Fibroblast of the aortic adventitia (primary cell): ENCODE data around the gene ZDHHC11. TPM values are rescaled to one million over a fixed set of nuclear protein-coding genes. Genes with fewer than 3 reads are reported as not detected.
A peak's percentile ranks its signal among the peaks of the same experiment; 100 is the strongest.

Experiments used
- DNase-seq: peaks from one replicate; pipeline ENCODE4 v3.0.0-alpha.2; 2010; ENCODE audit warnings: low read depth
- H3K4me3 ChIP-seq: 2 replicates; pipeline ENCODE4 v1.5.1; 2011; ENCODE audit warnings: low read depth, mild to moderate bottlenecking, control low read depth, low read length, moderate library complexity
- CTCF ChIP-seq: IDR thresholded peaks from 2 replicates; pipeline ENCODE4 v1.5.1; 2011; ENCODE audit warnings: mild to moderate bottlenecking, low read length, control low read depth, inconsistent platforms; ENCODE audit not compliant: insufficient read depth
- total RNA-seq: library from RNA; depleted of rRNA; stranded (reverse); fragments of >200 nt; gene quantifications from 2 replicates; pipeline ENCODE4 v1.2.3, GENCODE V29; 2012; ENCODE audit warnings: low replicate concordance

Gene ZDHHC11
- 0.36 and 0.65 TPM in 2 replicates for total RNA-seq

GRCh38 chr5:850511-851006, at the start of gene ZDHHC11:
Gene ZDHHC11, minus strand, starts transcription at chr5:850986. Its CDS starts 384 bp downstream, at chr5:850602.
- TF ChIP-seq CTCF: no peak
- H3K4me3 ChIP-seq: no peak within 1 kb of the TSS
- no peak for DNase-seq

- TF ChIP-seq CTCF: no peak
- peak overlapping the region; percentile 98 for H3K4me3 ChIP-seq
- DNase-seq: no peak
Measured at GRCh38 chr5:893711-894110, 42.9 kb upstream of the ZDHHC11 start.

DNA sequence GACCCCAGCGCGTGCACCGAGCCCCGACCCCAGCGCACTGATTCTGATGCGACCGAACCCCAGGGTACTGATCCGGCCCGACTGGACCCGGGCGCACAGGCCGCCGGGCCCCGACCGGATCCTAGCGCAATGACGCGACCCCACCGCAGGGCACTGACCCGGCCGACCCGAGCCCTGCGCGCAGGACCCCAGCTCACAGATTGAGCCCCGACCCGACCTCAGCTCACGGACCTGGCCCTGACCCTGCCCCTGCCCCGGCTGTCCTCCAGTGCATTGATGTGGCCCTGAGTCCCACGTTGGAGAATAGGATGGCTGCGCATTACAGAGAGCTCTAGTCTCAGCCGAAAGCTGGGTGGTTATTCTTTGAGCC, 42.3 kb upstream of the ZDHHC11 start:
- no peak for TF ChIP-seq CTCF
- no peak for DNase-seq

GRCh38 chr5:892394-893136, 41.8 kb upstream of the ZDHHC11 start, which contains the start of the genes BRD9 and TRIP13:
Gene BRD9, minus strand, starts transcription at chr5:892801. Its CDS starts 144 bp downstream, at chr5:892657.
Gene TRIP13, plus strand, starts transcription at chr5:892884. Its CDS starts 115 bp downstream, at chr5:892999.
- no peak for TF ChIP-seq CTCF
- DNase-seq: peak; percentile 63
- H3K4me3 ChIP-seq: peak within 1 kb of the TSS; percentile 98

More for the DNA sequence above, 42.3 kb upstream of the ZDHHC11 start:
- peak overlapping the region; percentile 98 for H3K4me3 ChIP-seq

- H3K4me3 ChIP-seq: peak overlapping the region; percentile 98
- TF ChIP-seq CTCF: no peak
- DNase-seq: peak; percentile 25
Measured at GRCh38 chr5:891837-892393, 41.1 kb upstream of the ZDHHC11 start.

GRCh38 chr5:891117-891836, 40.5 kb upstream of the ZDHHC11 start:
- DNase-seq: no peak
- H3K4me3 ChIP-seq: peak overlapping the region; percentile 98
- no peak for TF ChIP-seq CTCF
